H9 (cell line): ENCODE data around the gene LIN7A. TPM values are rescaled to one million over a fixed set of nuclear protein-coding genes. Genes with fewer than 3 reads are reported as not detected.

Experiments
- DNase-seq: peaks from one replicate; pipeline ENCODE4 v3.0.0-alpha.2; 2017
- H2AFZ ChIP-seq: one replicate; pipeline ENCODE4 v1.6.1; 2013; ENCODE audit warnings: mild to moderate bottlenecking, low read length, control low read depth, moderate library complexity
- H2AK5ac ChIP-seq: 2 replicates; pipeline ENCODE4 v1.6.1; 2013; ENCODE audit warnings: low read length, control low read depth, mixed read lengths; ENCODE audit not compliant: insufficient read length
- H2BK120ac ChIP-seq: one replicate; pipeline ENCODE4 v1.6.1; 2013; ENCODE audit warnings: low read depth, mild to moderate bottlenecking, low read length, control low read depth, inconsistent platforms; ENCODE audit not compliant: poor library complexity, severe bottlenecking
- H2BK12ac ChIP-seq: 2 replicates; pipeline ENCODE4 v1.6.1; 2013; ENCODE audit warnings: low read length, control low read depth, mixed read lengths, low read depth; ENCODE audit not compliant: insufficient read length
- H2BK15ac ChIP-seq: 2 replicates; pipeline ENCODE4 v1.6.1; 2013; ENCODE audit warnings: low read depth, low read length, control low read depth
- H2BK20ac ChIP-seq: one replicate; pipeline ENCODE4 v1.6.1; 2013; ENCODE audit warnings: low read depth, mild to moderate bottlenecking, low read length, control low read depth, inconsistent platforms; ENCODE audit not compliant: poor library complexity, severe bottlenecking
- H2BK5ac ChIP-seq: 2 replicates; pipeline ENCODE4 v1.6.1; 2013; ENCODE audit warnings: low read length, control low read depth, mixed read lengths; ENCODE audit not compliant: insufficient read length
- H3K14ac ChIP-seq: 2 replicates; pipeline ENCODE4 v1.6.1; 2013; ENCODE audit warnings: low read length, control low read depth; ENCODE audit not compliant: insufficient read depth
- H3K18ac ChIP-seq: 2 replicates; pipeline ENCODE4 v1.6.1; 2013; ENCODE audit warnings: low read depth, mild to moderate bottlenecking, mixed read lengths, low read length, control low read depth; ENCODE audit not compliant: insufficient read length
- H3K23ac ChIP-seq: 2 replicates; pipeline ENCODE4 v1.6.1; 2013; ENCODE audit warnings: low read length, control low read depth, mixed read lengths, low read depth; ENCODE audit not compliant: insufficient read length
- H3K23me2 ChIP-seq: 2 replicates; pipeline ENCODE4 v1.6.1; 2013; ENCODE audit warnings: low read depth, mild to moderate bottlenecking, mixed read lengths, low read length, control low read depth; ENCODE audit not compliant: insufficient read length, poor library complexity, severe bottlenecking
- H3K27ac ChIP-seq: 2 replicates; pipeline ENCODE4 v1.5.1; 2013; ENCODE audit warnings: low read length, control low read depth, mixed read lengths, low read depth; ENCODE audit not compliant: insufficient read length
- H3K27me3 ChIP-seq: 2 replicates; pipeline ENCODE4 v1.6.1; 2013; ENCODE audit warnings: low read length, control low read depth, inconsistent platforms; ENCODE audit not compliant: insufficient read depth
- H3K4ac ChIP-seq: 2 replicates; pipeline ENCODE4 v1.6.1; 2013; ENCODE audit warnings: low read depth, mild to moderate bottlenecking, control low read depth, inconsistent platforms, low read length, moderate library complexity
- H3K4me1 ChIP-seq: 2 replicates; pipeline ENCODE4 v1.6.1; 2013; ENCODE audit warnings: low read length, control low read depth, inconsistent platforms; ENCODE audit not compliant: insufficient read depth
- H3K4me2 ChIP-seq: 2 replicates; pipeline ENCODE4 v1.6.1; 2013; ENCODE audit warnings: low read length, control low read depth, mixed read lengths; ENCODE audit not compliant: insufficient read length, insufficient read depth
- H3K56ac ChIP-seq: 2 replicates; pipeline ENCODE4 v1.6.1; 2013; ENCODE audit warnings: low read depth, mild to moderate bottlenecking, mixed read lengths, low read length, control low read depth; ENCODE audit not compliant: insufficient read length
- H3K79me1 ChIP-seq: 2 replicates; pipeline ENCODE4 v1.6.1; 2013; ENCODE audit warnings: low read depth, mild to moderate bottlenecking, moderate library complexity, low read length, control low read depth, inconsistent platforms; ENCODE audit not compliant: insufficient read depth, poor library complexity, severe bottlenecking
- H3K79me2 ChIP-seq: 2 replicates; pipeline ENCODE4 v1.6.1; 2013; ENCODE audit warnings: low read length, control low read depth, inconsistent platforms; ENCODE audit not compliant: insufficient read depth
- H3K9ac ChIP-seq: 2 replicates; pipeline ENCODE4 v1.6.1; 2013; ENCODE audit warnings: low read length, control low read depth, mixed read lengths; ENCODE audit not compliant: insufficient read length; ENCODE audit errors: extremely low read depth
- H3K9me3 ChIP-seq: one replicate; pipeline ENCODE4 v1.6.1; 2013; ENCODE audit warnings: low read depth, low read length, inconsistent platforms; ENCODE audit not compliant: control insufficient read depth
- H3T11ph ChIP-seq: one replicate; pipeline ENCODE4 v1.6.1; 2013; ENCODE audit warnings: mild to moderate bottlenecking, low read length, control low read depth, inconsistent platforms
- H4K20me1 ChIP-seq: one replicate; pipeline ENCODE4 v1.6.1; 2013; ENCODE audit not compliant: control insufficient read depth, insufficient read length, insufficient read depth
- H4K5ac ChIP-seq: 2 replicates; pipeline ENCODE4 v1.6.1; 2013; ENCODE audit warnings: low read depth, mild to moderate bottlenecking, mixed read lengths, low read length, control low read depth; ENCODE audit not compliant: insufficient read length
- H4K8ac ChIP-seq: replicated peaks from 2 replicates; pipeline ENCODE4 v1.6.1; 2013; ENCODE audit warnings: low read length, control low read depth, mixed read lengths, low read depth; ENCODE audit not compliant: insufficient read length
- H4K91ac ChIP-seq: 2 replicates; pipeline ENCODE4 v1.6.1; 2013; ENCODE audit warnings: low read depth, mild to moderate bottlenecking, moderate library complexity, mixed read lengths, low read length, control low read depth; ENCODE audit not compliant: insufficient read length
- H3K27ac Mint-ChIP-seq, 3 experiments: 2 replicates in 2 of 3; 3 replicates in 1 of 3; pipeline ENCODE4 v1.8.0; 2020 to 2021; ENCODE audit warnings: mixed read lengths in 3 of 3, mild to moderate bottlenecking in 1 of 3, moderate library complexity in 1 of 3
- H3K27me3 Mint-ChIP-seq: 2 replicates; pipeline ENCODE4 v1.8.0; 2021; ENCODE audit warnings: low read depth, mild to moderate bottlenecking, moderate library complexity, mixed read lengths
- H3K36me3 Mint-ChIP-seq, 3 experiments: 2 replicates in 2 of 3; 3 replicates in 1 of 3; pipeline ENCODE4 v1.8.0; 2020 to 2021; ENCODE audit warnings: low read depth in 3 of 3, mixed read lengths in 3 of 3; ENCODE audit not compliant: insufficient read depth in 1 of 3
- H3K4me1 Mint-ChIP-seq, 2 experiments: 2 replicates each; pipeline ENCODE4 v1.8.0; 2020; ENCODE audit warnings: mixed read lengths in 2 of 2
- H3K4me3 Mint-ChIP-seq, 2 experiments: 2 replicates in 1 of 2; 3 replicates in 1 of 2; pipeline ENCODE4 v1.8.0; 2020 to 2021; ENCODE audit warnings: mild to moderate bottlenecking in 2 of 2, mixed read lengths in 2 of 2, moderate library complexity in 1 of 2
- H3K9me3 Mint-ChIP-seq, 2 experiments: 2 replicates in 1 of 2; 3 replicates in 1 of 2; pipeline ENCODE4 v1.8.0; 2020; ENCODE audit warnings: mild to moderate bottlenecking in 2 of 2, mixed read lengths in 2 of 2, moderate library complexity in 1 of 2
- WGBS: extraction: QIAGEN DNeasy Blood & Tissue Kit; methylation state at CpG from one replicate; pipeline ENCODE4 v1.1.7; 2013; ENCODE audit warnings: missing lambda C conversion rate, low lambda C conversion rate, mixed read lengths; ENCODE audit not compliant: insufficient read length; ENCODE audit errors: extremely low coverage; 5-methylcytosine and 5-hydroxymethylcytosine counted together
- total RNA-seq: library from RNA; stranded (reverse); gene quantifications from 2 replicates; pipeline ENCODE4 v1.2.1, GENCODE V29; 2021
- TF ChIP-seq, protein P1 (sequence below): fragments of 200-600 bp; sonication (generic); conservative IDR thresholded peaks from 3 replicates; pipeline ENCODE4 v1.8.0; 2021; ENCODE audit warnings: antibody characterized with exemption, mild to moderate bottlenecking

Gene LIN7A
- total RNA-seq, 1 experiment from 2014 or later = 18.3 TPM

DNA sequence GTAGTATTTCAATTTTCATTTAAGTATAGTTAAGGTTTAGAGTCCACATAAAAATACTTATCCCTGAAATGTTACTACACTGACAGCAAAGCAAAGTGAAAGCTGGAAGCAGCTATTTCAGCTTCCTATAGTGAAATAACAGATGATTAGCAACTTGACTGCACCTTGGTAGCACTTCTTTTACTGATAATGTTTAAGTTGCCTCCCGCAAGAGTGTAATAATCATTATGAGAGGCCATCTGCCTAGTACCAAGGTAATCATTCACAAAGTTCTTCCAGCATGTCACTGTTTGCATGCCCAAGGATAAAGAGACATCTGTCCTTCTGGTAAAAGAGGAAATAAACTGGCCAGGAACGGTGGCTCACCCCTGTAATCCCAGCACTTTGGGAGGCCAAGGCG lies 69.8 kb downstream of the LIN7A start:
- Histone ChIP-seq H3K9ac (no peak overlapping the region), H3K4me2 (no peak overlapping the region), H3K4me1 (no peaks in the 10 kb centered on the region), H3T11ph (no peak overlapping the region), H3K14ac (no peak overlapping the region), H3K23me2 (no peaks in the 10 kb centered on the region), H2BK5ac (no peak overlapping the region), H4K20me1 (no peaks in the 10 kb centered on the region), H2BK12ac (no peak overlapping the region), H2BK120ac (no peak overlapping the region), H3K23ac (no peak overlapping the region), H2BK15ac (no peak overlapping the region), H2BK20ac (no peak overlapping the region), H3K27ac (no peak overlapping the region), H3K79me1 (no peaks in the 10 kb centered on the region), H2AFZ (no peak overlapping the region), H3K9me3 (no peaks in the 10 kb centered on the region), H4K8ac (no peak overlapping the region), H3K56ac (no peak overlapping the region), H4K91ac (no peak overlapping the region), H4K5ac (no peak overlapping the region), H3K18ac (no peak overlapping the region), H2AK5ac (no peak overlapping the region), H3K4ac (no peak overlapping the region), H3K27me3 (no peaks in the 10 kb centered on the region), H3K79me2 (no peaks in the 10 kb centered on the region)
- DNase-seq = no peak
- Mint-ChIP-seq H3K36me3 (no peaks in the 10 kb centered on the region; a peak in 2 of 7 replicates), H3K27ac (no peak overlapping the region), H3K4me3 (no peak overlapping the region), H3K4me1 (0 out of 4 replicates have a peak, but pooled peaks cover 5 to 9% of the 10 kb centered on the region in 2 experiments), H3K27me3 (no peaks in the 10 kb centered on the region), H3K9me3 (no peaks in the 10 kb centered on the region)
- TF ChIP-seq, protein P1, sequence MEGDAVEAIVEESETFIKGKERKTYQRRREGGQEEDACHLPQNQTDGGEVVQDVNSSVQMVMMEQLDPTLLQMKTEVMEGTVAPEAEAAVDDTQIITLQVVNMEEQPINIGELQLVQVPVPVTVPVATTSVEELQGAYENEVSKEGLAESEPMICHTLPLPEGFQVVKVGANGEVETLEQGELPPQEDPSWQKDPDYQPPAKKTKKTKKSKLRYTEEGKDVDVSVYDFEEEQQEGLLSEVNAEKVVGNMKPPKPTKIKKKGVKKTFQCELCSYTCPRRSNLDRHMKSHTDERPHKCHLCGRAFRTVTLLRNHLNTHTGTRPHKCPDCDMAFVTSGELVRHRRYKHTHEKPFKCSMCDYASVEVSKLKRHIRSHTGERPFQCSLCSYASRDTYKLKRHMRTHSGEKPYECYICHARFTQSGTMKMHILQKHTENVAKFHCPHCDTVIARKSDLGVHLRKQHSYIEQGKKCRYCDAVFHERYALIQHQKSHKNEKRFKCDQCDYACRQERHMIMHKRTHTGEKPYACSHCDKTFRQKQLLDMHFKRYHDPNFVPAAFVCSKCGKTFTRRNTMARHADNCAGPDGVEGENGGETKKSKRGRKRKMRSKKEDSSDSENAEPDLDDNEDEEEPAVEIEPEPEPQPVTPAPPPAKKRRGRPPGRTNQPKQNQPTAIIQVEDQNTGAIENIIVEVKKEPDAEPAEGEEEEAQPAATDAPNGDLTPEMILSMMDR = no peak
- WGBS = no CpG with 5 or more reads among the region's 3 CpGs
